ENCODE results near the gene TPP1. TPM values are rescaled to one million over a fixed set of nuclear protein-coding genes. Genes with fewer than 3 reads are reported as not detected.

TPP1 gene
- total and polyA plus RNA-seq, 9 of the 15 experiments (the other 6 are each of a cell fraction or from before 2014, with no cell fraction given), result 7.5 to 75.8 (median 15.7) TPM

DNA sequence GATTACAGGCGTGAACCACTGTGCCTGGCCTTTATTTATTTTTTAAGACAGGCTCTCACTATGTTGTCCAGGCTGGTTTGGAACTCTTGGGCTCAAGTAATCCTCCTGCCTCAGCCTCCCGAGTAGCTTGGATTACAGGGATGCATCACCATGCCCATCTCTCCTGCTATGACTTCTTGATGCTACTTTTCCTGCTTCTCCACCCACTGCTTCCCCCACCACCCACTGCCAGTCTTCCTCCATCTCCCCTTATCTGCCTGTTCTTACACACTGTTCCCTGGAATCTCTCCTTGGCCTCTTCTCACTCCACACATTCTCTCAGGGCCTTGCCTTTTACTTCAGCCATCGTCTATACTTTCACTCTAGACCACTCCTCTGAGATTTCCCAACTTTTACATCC, 17.3 kb upstream of the TPP1 start:
- Histone ChIP-seq H3K4me1 (replicated peaks in 1 of 2; ENCODE audit: control insufficient read depth in 2 of 2, insufficient read depth in 2 of 2, low read length in 2 of 2) (peaks cover 30 to 41% of the 10 kb centered on the region in 2 experiments), H3K4me2 (ENCODE audit: insufficient read depth, low read length) (no peak overlapping the region), H3K27me3 (ENCODE audit: control insufficient read depth in 2 of 2, insufficient read depth in 2 of 2, low read length in 2 of 2) (no peaks in the 10 kb centered on the region), H3K9me1 (ENCODE audit: control insufficient read depth, insufficient read depth, low read length) (no peaks in the 10 kb centered on the region), H3K9ac (ENCODE audit: insufficient read depth in 1 of 2, low read depth in 2 of 2, low read length in 2 of 2) (no peak overlapping the region), H3K9me3 (replicated peaks; ENCODE audit: control insufficient read depth, insufficient read depth, low read depth, low read length) (no peaks in the 10 kb centered on the region), H3K36me3 (ENCODE audit: control insufficient read depth, insufficient read depth, low read length) (no peaks in the 10 kb centered on the region), H4K20me1 (replicated peaks; ENCODE audit: control insufficient read depth, insufficient read depth, low read length) (no peaks in the 10 kb centered on the region), H3K79me2 (ENCODE audit: control insufficient read depth, insufficient read depth, low read length) (no peaks in the 10 kb centered on the region), H3K27ac (ENCODE audit: extremely low read depth, low read depth, low read length) (no peak overlapping the region), H2AFZ (ENCODE audit: low read depth, low read length) (no peak overlapping the region), H3K4me3 (no peak overlapping the region)
- ChIA-PET CTCF (ENCODE audit: low intra/inter-chr PET ratio) (no interaction called here), POLR2A (interaction anchor here (1.0 to 2.9 kb wide), 3 partner anchors 9 to 15 kb away, joined by 3 to 12 read pairs (median 6); no protein-coding TSS in a partner anchor)
- no peak for ATAC-seq
- TF ChIP-seq EGR1 (conservative IDR thresholded peaks at IDR 0.05) (peak; percentile 45), WHSC1 (IDR thresholded peaks at IDR 0.05; ENCODE audit: low read length) (no peak)
- intact Hi-C loops (cut with micrococcal nuclease), result loop anchor here (10.0 kb wide), 1 partner anchor 262 kb away; no protein-coding TSS in a partner anchor
- no TSS peak for BruUV-seq (replicated peaks)
- in situ Hi-C loops (cut with MboI), result no loop called here
- no peak for DNase-seq (ENCODE audit: extremely low read depth in 1 of 4, low spot score in 3 of 4)
- no peak for FAIRE-seq
- WGBS (ENCODE audit: insufficient coverage, low coverage, missing lambda C conversion rate), result 45% methylated on average over 3 of the region's 3 CpGs

DNA sequence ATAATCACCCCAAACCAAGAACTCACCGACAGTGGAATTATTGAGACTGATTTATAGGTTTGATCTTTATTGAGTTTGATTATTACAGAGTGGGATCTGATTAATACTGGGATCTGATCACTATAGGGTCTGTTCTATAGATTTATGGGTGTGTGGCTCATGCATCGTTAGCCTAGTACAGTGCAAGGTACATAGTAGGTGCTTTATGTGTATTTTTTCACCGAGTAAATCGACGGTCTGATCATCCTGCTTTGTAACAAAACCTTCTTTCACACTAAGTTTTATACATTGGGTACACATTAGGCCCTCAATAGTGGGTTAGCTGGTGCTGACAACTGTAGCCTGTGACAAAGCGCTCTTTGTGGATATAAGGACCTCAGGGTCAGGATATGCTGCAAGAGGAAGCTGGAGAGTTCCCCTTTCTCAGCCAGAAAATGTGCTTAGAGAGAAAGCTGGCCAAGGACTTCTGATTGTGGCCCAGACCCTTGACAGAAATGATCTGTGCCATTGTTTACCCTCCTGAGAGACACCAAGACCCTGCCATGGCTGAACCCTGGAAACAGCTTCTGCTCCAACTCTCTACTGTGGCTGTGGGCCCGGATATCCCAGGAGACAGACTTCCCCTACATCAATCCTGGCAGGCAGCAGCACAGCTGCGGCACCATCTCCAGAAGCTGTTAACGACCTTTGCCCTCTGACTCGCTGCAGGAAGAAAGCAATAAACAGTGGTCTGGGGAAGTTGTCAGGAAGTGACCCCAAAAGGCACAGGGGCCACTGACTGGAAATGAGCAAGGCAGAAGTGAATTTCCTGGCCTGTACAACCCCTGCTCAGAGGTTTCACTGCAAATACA, 16.1 kb upstream of the TPP1 start:
- Histone ChIP-seq H3K9ac (ENCODE audit: insufficient read depth in 1 of 2, low read depth in 2 of 2, low read length in 2 of 2) (peak overlapping the region; percentile 38 to 61; a peak in 2 of 4 replicates), H2AFZ (ENCODE audit: low read depth, low read length) (peak overlapping the region; percentile 88), H3K79me2 (ENCODE audit: control insufficient read depth, insufficient read depth, low read length) (no peaks in the 10 kb centered on the region), H3K4me2 (ENCODE audit: insufficient read depth, low read length) (peak overlapping the region; percentile 53), H3K9me1 (ENCODE audit: control insufficient read depth, insufficient read depth, low read length) (no peaks in the 10 kb centered on the region), H3K36me3 (ENCODE audit: control insufficient read depth, insufficient read depth, low read length) (no peaks in the 10 kb centered on the region), H3K27ac (ENCODE audit: extremely low read depth, low read depth, low read length) (peak overlapping the region; percentile 57), H3K27me3 (ENCODE audit: control insufficient read depth in 2 of 2, insufficient read depth in 2 of 2, low read length in 2 of 2) (no peaks in the 10 kb centered on the region), H3K4me1 (replicated peaks in 1 of 2; ENCODE audit: control insufficient read depth in 2 of 2, insufficient read depth in 2 of 2, low read length in 2 of 2) (peaks cover 30% of the 10 kb centered on the region in 2 experiments), H3K4me3 (no peak overlapping the region), H4K20me1 (replicated peaks; ENCODE audit: control insufficient read depth, insufficient read depth, low read length) (no peaks in the 10 kb centered on the region), H3K9me3 (replicated peaks; ENCODE audit: control insufficient read depth, insufficient read depth, low read depth, low read length) (no peaks in the 10 kb centered on the region)
- no TSS peak for BruUV-seq (replicated peaks)
- ATAC-seq (peak; percentile 51), DNase-seq (ENCODE audit: extremely low read depth in 1 of 4, low spot score in 3 of 4) (peak in 2 of 4 experiments; percentile 47 to 70), FAIRE-seq (peak; percentile 73)
- WGBS (ENCODE audit: insufficient coverage, low coverage, missing lambda C conversion rate), result 35% methylated on average over 10 of the region's 10 CpGs
- intact Hi-C loops (cut with micrococcal nuclease) (loop anchor here (10.0 kb wide), 1 partner anchor 261 kb away; no protein-coding TSS in a partner anchor), in situ Hi-C loops (cut with MboI) (no loop called here)
- POLR2A ChIA-PET, result interaction anchor here (0.8 to 1.5 kb wide), 4 partner anchors 8 to 41 kb away, joined by 3 to 6 read pairs (median 3); partner anchors contain the start of gene TAF10
- CTCF ChIA-PET (ENCODE audit: low intra/inter-chr PET ratio), result no interaction called here
- TF ChIP-seq CXXC5 (CRISPR knock-in tag; IDR thresholded peaks at IDR 0.05), result 0 out of 2 replicates have a peak, but pooled peaks have one; percentile 22
- TF ChIP-seq CBFA2T2 (conservative IDR thresholded peaks at IDR 0.05), result 0 out of 2 replicates have a peak, but pooled peaks have one; percentile 15
- TF ChIP-seq ZBTB1 (CRISPR knock-in tag; IDR thresholded peaks at IDR 0.05; ENCODE audit: borderline replicate concordance, low read depth), result no peak
- peak; percentile 39; the same call in 1 of the 2 replicates for TF ChIP-seq ZBTB7A (IDR thresholded peaks at IDR 0.05; ENCODE audit: borderline replicate concordance, control insufficient read depth, low read depth, low read length)
- TF ChIP-seq, protein P1, sequence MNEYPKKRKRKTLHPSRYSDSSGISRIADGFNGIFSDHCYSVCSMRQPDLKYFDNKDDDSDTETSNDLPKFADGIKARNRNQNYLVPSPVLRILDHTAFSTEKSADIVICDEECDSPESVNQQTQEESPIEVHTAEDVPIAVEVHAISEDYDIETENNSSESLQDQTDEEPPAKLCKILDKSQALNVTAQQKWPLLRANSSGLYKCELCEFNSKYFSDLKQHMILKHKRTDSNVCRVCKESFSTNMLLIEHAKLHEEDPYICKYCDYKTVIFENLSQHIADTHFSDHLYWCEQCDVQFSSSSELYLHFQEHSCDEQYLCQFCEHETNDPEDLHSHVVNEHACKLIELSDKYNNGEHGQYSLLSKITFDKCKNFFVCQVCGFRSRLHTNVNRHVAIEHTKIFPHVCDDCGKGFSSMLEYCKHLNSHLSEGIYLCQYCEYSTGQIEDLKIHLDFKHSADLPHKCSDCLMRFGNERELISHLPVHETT (CRISPR knock-in tag; conservative IDR thresholded peaks at IDR 0.05 in 1 of 2, IDR thresholded peaks at IDR 0.05 in 1 of 2), result peak in 1 of 2 experiments; percentile 72; a peak in 2 of 4 replicates
- TF ChIP-seq, protein P2, sequence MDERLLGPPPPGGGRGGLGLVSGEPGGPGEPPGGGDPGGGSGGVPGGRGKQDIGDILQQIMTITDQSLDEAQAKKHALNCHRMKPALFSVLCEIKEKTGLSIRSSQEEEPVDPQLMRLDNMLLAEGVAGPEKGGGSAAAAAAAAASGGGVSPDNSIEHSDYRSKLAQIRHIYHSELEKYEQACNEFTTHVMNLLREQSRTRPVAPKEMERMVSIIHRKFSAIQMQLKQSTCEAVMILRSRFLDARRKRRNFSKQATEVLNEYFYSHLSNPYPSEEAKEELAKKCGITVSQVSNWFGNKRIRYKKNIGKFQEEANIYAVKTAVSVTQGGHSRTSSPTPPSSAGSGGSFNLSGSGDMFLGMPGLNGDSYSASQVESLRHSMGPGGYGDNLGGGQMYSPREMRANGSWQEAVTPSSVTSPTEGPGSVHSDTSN (CRISPR knock-in tag; IDR thresholded peaks at IDR 0.05; ENCODE audit: low read depth), result no peak
- TF ChIP-seq, protein P2 (tag; conservative IDR thresholded peaks at IDR 0.05; ENCODE audit: low read depth), result peak; percentile 43; the same call in 1 of the 2 replicates

All from K562 (cell line).